PC-9 (cell line): ENCODE measurements around the gene GZF1. TPM values are rescaled to one million over a fixed set of nuclear protein-coding genes. Genes with fewer than 3 reads are reported as not detected.

Experiments
- Bru-seq: library from RNA; stranded (reverse); fragments of 400-500 nt; gene quantifications from one replicate; lab custom pipeline; 2021; lab: Mats Ljungman, UMichigan
- BruChase-seq, 2 experiments: library from RNA; stranded (reverse); fragments of 400-500 nt; gene quantifications; one replicate each; lab custom pipeline; 2021; lab: Mats Ljungman, UMichigan
- BruUV-seq: library from RNA; stranded (reverse); fragments of 400-500 nt; replicated peaks from 2 replicates; lab custom pipeline; 2021; lab: Mats Ljungman, UMichigan
- CTCF ChIA-PET: fragments of 300-600 bp; sonication (Branson Sonifier 250); formaldehyde crosslinking; loops from one replicate; lab custom pipeline; 2022; ENCODE audit warnings: antibody characterized with exemption; lab: Charles Lee
- POLR2A ChIA-PET: fragments of 300-600 bp; sonication (Branson Sonifier 250); formaldehyde crosslinking; loops from one replicate; lab custom pipeline; 2022; ENCODE audit warnings: antibody characterized with exemption; ENCODE audit not compliant: unreplicated experiment; lab: Charles Lee
- DNase-seq, 2 experiments: peaks; one replicate each; pipeline versions ENCODE4 v3.0.0 to v3.0.0-alpha.2; 2015 to 2022; ENCODE audit warnings: mixed read lengths in 1 of 2
- H2AFZ ChIP-seq: fragments of 200-600 bp; sonication (generic); 2 replicates; pipeline ENCODE4 v1.8.1; 2017; ENCODE audit warnings: antibody characterized with exemption
- H3F3A ChIP-seq: fragments of 200-600 bp; sonication (generic); 2 replicates; pipeline ENCODE4 v1.8.1; 2017; ENCODE audit warnings: antibody characterized with exemption, mild to moderate bottlenecking, low read depth; ENCODE audit not compliant: insufficient read depth
- H3K27ac ChIP-seq: fragments of 200-600 bp; sonication (generic); 2 replicates; pipeline ENCODE4 v1.6.1; 2016; ENCODE audit warnings: mixed run types
- H3K27me3 ChIP-seq: fragments of 200-600 bp; sonication (generic); 2 replicates; pipeline ENCODE4 v1.6.1; 2016; ENCODE audit warnings: low read depth, mixed run types; ENCODE audit not compliant: insufficient read depth
- H3K36me3 ChIP-seq: fragments of 200-600 bp; sonication (generic); 2 replicates; pipeline ENCODE4 v1.6.1; 2016; ENCODE audit warnings: low read depth, mixed run types
- H3K4me1 ChIP-seq: fragments of 200-600 bp; sonication (generic); replicated peaks from 2 replicates; pipeline ENCODE4 v1.6.1; 2016; ENCODE audit warnings: mixed run types; ENCODE audit not compliant: insufficient read depth
- H3K4me2 ChIP-seq: fragments of 200-600 bp; sonication (generic); 2 replicates; pipeline ENCODE4 v1.6.1; 2017; ENCODE audit warnings: mixed run types
- H3K4me3 ChIP-seq: fragments of 200-600 bp; sonication (generic); 2 replicates; pipeline ENCODE4 v1.6.1; 2016; ENCODE audit warnings: mixed run types
- H3K79me2 ChIP-seq: fragments of 200-600 bp; sonication (generic); 2 replicates; pipeline ENCODE4 v1.6.1; 2017; ENCODE audit warnings: low read depth, mixed run types
- H3K9me2 ChIP-seq: fragments of 200-600 bp; sonication (generic); 2 replicates; pipeline ENCODE4 v1.8.1; 2017; ENCODE audit warnings: mild to moderate bottlenecking; ENCODE audit not compliant: insufficient read depth
- H3K9me3 ChIP-seq: fragments of 200-600 bp; sonication (generic); 2 replicates; pipeline ENCODE4 v1.8.1; 2016; ENCODE audit warnings: low read depth; ENCODE audit not compliant: insufficient read depth
- H4K20me1 ChIP-seq: fragments of 200-600 bp; sonication (generic); 2 replicates; pipeline ENCODE4 v1.8.1; 2017; ENCODE audit not compliant: insufficient read depth
- EZH2 ChIP-seq: fragments of 200-600 bp; sonication (generic); IDR thresholded peaks from 2 replicates; pipeline ENCODE4 v1.8.0; 2017; ENCODE audit warnings: antibody characterized with exemption, low read depth
- intact Hi-C: fragments of 100-400 bp; cut with micrococcal nuclease; formaldehyde crosslinking; loops from one replicate; pipeline ENCODE4 v1.10.0; 2022; ENCODE audit not compliant: unreplicated experiment
- long read RNA-seq: library from polyadenylated mRNA; stranded (forward); transcript quantifications from one replicate; pipeline ENCODE4 v2.0.0, GENCODE V29; 2022
- total RNA-seq: library from RNA; stranded (reverse); gene quantifications from 2 replicates; pipeline ENCODE4 v1.2.3, GENCODE V29; 2021
- TF ChIP-seq, protein P1 (sequence below): fragments of 200-600 bp; sonication (generic); conservative IDR thresholded peaks from 2 replicates; pipeline ENCODE4 v1.6.1; 2017; ENCODE audit warnings: mixed run types, antibody characterized with exemption, mild to moderate bottlenecking, moderate library complexity

GZF1 gene
- 8.1 and 11.1 TPM in 2 replicates for total RNA-seq
- Bru-seq, nascent RNA, result percentile 79 among the genes with signal in this experiment
- percentile 75 among the genes with signal in this experiment for BruChase-seq, experiment 1, labeled RNA remaining after a 2-hour chase
- BruChase-seq, experiment 2, labeled RNA remaining after a 6-hour chase, result percentile 65 among the genes with signal in this experiment
- long read RNA-seq, full-length matches to known transcripts, result 3 of 5 reads
- long read RNA-seq, partial matches to known transcripts, result 0 of 5 reads
- long read RNA-seq, other reads (novel, unspliced or antisense), result 2 of 5 reads

DNA sequence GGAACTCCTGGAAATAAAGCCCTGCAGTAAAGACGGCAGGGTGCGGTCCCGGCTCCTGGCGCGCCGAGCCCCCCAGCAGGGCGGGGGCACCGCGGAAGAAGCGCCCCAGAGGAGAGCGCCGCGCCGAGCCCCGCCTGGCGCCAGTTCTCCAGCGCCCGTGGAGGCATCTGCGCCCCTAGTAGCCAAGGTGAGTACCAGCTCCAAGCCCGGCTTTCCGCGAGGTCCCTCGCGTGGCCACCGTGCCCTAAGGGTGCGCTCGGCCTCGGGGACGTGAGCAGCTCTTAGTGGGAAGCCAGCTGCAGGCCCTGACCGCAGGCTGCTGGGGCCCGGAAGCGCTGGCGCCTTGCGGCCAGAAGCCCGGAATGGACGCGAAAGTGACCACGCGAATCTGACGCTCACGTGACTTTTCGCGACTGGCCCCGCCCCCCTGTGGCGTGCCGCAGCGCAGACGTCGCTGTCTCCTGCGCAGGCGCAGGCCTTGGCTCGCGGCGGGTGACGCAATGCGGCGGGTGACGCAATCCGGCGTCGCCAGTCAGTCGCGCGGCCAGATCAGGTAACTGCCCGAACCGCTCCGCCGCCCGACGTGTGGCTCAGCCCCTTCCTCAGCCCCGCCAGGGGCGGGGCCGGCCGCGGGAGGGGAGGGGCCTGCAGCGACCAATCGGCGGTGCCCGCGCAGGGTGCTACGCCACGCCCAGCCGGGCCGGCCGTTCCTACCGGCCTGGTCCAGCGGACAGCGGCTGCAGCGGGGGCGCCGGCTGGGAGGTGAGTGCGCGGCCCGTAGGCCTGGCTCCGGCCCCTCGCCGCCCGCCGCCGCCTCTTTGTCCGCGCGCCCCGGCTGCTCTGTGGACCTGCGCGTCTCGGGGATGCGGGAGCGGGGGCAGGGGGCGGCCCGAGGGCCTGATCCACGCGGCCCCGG is at the start of gene GZF1:
TSS of gene GZF1 (plus strand) at position 707 of the 916 bp plus-strand sequence. CDS start 2,202 bp downstream, outside the sequence.
- Histone ChIP-seq H2AFZ (peak within 1 kb of the TSS; percentile 89), H3K27ac (peak within 1 kb of the TSS; percentile 89), H3K9me2 (no peaks in the 10 kb centered on the region), H3K4me2 (peak within 1 kb of the TSS; percentile 92), H3K36me3 (0 out of 2 replicates have a peak, but pooled peaks cover 2% of the 10 kb centered on the region), H4K20me1 (0 out of 2 replicates have a peak, but pooled peaks cover 9% of the 10 kb centered on the region), H3K27me3 (no peaks in the 10 kb centered on the region), H3K4me3 (peak within 1 kb of the TSS; percentile 80), H3F3A (peaks cover 24% of the 10 kb centered on the region), H3K4me1 (peaks cover 40% of the 10 kb centered on the region), H3K9me3 (no peaks in the 10 kb centered on the region), H3K79me2 (peaks cover 45% of the 10 kb centered on the region)
- TF ChIP-seq, protein P1, sequence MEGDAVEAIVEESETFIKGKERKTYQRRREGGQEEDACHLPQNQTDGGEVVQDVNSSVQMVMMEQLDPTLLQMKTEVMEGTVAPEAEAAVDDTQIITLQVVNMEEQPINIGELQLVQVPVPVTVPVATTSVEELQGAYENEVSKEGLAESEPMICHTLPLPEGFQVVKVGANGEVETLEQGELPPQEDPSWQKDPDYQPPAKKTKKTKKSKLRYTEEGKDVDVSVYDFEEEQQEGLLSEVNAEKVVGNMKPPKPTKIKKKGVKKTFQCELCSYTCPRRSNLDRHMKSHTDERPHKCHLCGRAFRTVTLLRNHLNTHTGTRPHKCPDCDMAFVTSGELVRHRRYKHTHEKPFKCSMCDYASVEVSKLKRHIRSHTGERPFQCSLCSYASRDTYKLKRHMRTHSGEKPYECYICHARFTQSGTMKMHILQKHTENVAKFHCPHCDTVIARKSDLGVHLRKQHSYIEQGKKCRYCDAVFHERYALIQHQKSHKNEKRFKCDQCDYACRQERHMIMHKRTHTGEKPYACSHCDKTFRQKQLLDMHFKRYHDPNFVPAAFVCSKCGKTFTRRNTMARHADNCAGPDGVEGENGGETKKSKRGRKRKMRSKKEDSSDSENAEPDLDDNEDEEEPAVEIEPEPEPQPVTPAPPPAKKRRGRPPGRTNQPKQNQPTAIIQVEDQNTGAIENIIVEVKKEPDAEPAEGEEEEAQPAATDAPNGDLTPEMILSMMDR, result no peak
- no peak for TF ChIP-seq EZH2
- intact Hi-C loops, result loop anchor here (1.0 kb wide), 1 partner anchor 60 kb away; the partner anchor contains the start of gene NAPB
- POLR2A ChIA-PET, result interaction anchor here (0.6 kb wide), 2 partner anchors 965 to 986 kb away, joined by 3 to 5 read pairs; no protein-coding TSS in a partner anchor
- no TSS peak for BruUV-seq
- CTCF ChIA-PET, result no interaction called here
- DNase-seq, result peak; percentile 90 to 100

DNA sequence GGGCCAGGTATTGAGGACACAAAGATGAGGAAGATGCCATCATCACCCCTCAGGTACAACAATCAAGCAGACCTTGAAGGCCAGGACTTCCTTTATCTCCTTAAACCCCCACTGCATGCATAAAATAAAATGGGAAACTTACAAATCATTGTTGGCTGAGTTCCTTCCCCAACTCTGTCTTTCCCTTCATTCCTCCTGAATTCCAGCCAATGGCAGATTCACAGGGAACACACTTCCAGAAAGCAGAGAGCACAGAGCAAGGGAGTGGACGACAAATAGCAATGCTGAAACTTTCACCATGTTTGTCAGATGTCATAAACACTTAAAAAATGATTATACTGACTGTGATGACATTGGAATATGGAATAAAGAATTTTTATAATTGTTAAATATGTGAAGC is 48.7 kb upstream of the GZF1 start:
- no TSS peak for BruUV-seq
- ChIA-PET POLR2A (no interaction called here), CTCF (no interaction called here)
- Histone ChIP-seq H3K27ac (no peak overlapping the region), H3K9me3 (no peaks in the 10 kb centered on the region), H3K4me1 (0 out of 2 replicates have a peak, but pooled peaks cover 8% of the 10 kb centered on the region), H3K79me2 (no peaks in the 10 kb centered on the region), H2AFZ (no peak overlapping the region), H4K20me1 (no peaks in the 10 kb centered on the region), H3K4me3 (no peak overlapping the region), H3K36me3 (no peaks in the 10 kb centered on the region), H3K4me2 (no peak overlapping the region), H3K9me2 (no peaks in the 10 kb centered on the region), H3F3A (no peaks in the 10 kb centered on the region), H3K27me3 (peaks cover 7% of the 10 kb centered on the region; the same call in 1 of the 2 replicates)
- intact Hi-C loops, result no loop called here
- no peak for DNase-seq
- no peak for TF ChIP-seq EZH2
- TF ChIP-seq, protein P1, result no peak

DNA sequence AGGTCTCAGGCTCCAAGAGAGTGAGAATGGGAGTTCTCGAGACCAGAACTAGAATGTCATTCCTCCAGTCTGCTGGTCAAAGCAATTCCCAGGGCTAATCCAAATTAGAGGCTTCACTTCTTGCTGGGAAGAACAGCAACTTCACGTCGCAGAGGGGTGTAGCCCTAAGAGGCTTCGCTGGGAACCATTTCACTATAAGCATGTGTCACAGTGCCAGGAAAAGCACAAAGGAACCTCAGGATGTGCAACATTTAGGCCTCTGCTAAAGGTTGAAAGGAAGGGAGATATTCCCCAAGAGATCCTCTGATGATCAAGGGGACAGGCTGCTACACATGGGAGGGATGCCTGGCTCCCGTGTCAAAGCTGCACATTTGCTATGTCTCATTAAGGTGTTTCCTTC is 47.3 kb upstream of the GZF1 start:
- no TSS peak for BruUV-seq
- Histone ChIP-seq H3K9me3 (no peaks in the 10 kb centered on the region), H3K4me2 (no peak overlapping the region), H3K79me2 (no peaks in the 10 kb centered on the region), H3K4me1 (0 out of 2 replicates have a peak, but pooled peaks cover 8% of the 10 kb centered on the region), H3K27me3 (peaks cover 7% of the 10 kb centered on the region; the same call in 1 of the 2 replicates), H3F3A (no peaks in the 10 kb centered on the region), H3K36me3 (no peaks in the 10 kb centered on the region), H4K20me1 (no peaks in the 10 kb centered on the region), H3K9me2 (no peaks in the 10 kb centered on the region), H3K4me3 (no peak overlapping the region), H3K27ac (no peak overlapping the region), H2AFZ (no peak overlapping the region)
- DNase-seq, result no peak
- TF ChIP-seq EZH2, result no peak
- CTCF ChIA-PET, result no interaction called here
- intact Hi-C loops, result no loop called here
- POLR2A ChIA-PET, result no interaction called here
